ENCODE data around the gene DNMT3A.

Gene DNMT3A

DNA sequence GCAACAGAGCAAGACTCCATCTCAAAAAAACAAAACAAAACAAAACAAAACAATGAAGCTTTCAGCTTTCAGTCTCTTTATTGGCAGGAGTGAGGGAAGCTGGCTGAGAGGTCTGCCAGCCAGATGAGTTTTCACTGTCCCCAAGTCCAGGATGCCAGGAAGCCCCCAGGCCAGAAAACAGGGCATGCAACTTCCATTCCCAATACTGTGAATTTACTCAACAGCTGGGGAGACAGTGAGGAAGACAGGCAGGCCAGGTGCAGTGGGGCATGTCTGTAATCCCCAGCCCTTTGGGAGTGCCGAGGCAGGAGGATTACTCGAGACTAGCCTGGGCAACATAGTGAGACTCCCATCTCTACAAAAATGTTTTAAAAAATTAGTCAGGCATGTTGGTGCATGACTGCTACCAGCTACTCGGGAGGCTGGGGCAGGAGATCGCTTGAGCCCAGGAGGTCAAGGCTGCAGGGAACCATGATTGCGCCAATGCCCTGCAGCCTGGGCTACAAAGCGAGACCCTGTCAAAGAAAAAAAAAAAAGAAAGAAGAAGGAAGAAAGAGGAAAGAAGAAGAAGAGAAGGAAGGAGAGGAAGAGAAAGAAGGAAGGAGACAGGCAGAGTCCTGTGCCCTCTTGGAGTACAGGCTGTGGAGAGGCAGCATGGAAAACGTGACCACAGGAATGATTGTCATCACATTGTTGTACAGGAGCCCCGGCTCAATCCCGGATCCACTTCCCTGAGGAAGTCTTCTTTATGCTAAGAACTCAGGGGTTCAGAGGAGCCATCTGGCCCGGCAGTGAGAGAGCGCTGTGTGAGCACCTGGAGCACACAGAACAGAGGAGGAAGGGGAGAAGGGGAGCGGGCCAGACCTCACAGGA is 144.2 kb downstream of the DNMT3A start:
- DNase-seq, result no peak

- DNase-seq, result no peak
Measured at GRCh38 chr2:25194576-25195122, 147.1 kb downstream of the DNMT3A start.

GRCh38 chr2:25190536-25190935 is 151.2 kb downstream of the DNMT3A start:
- no peak for DNase-seq

GRCh38 chr2:25188405-25188804 is 153.3 kb downstream of the DNMT3A start:
- DNase-seq, result no peak

GRCh38 chr2:25187729-25188350 is 153.9 kb downstream of the DNMT3A start:
- DNase-seq, result no peak

- DNase-seq, result no peak
Measured at GRCh38 chr2:25184254-25184653, 157.5 kb downstream of the DNMT3A start.

DNA sequence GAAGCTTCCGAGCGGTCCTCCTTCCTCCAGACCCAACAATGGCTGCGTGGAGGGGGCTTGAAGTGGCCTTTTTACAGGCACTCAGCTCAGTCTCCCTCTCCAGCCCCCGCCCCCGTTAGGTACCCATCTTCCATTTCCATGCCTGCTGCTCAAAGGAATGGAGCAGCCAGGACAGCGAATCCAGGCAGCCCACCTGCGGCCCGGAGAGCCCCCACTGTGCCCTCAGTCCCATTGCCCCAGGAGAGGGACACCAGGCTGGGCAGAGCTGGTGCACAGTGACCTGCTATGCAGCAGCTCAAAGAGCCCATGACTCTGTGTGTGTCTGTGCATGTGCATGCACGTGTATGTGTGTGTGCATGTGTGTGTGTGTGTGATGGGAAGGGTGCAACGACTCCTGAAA is 162.7 kb downstream of the DNMT3A start:
- DNase-seq, result no peak
